ENCODE results near the gene REXO2.

DNA sequence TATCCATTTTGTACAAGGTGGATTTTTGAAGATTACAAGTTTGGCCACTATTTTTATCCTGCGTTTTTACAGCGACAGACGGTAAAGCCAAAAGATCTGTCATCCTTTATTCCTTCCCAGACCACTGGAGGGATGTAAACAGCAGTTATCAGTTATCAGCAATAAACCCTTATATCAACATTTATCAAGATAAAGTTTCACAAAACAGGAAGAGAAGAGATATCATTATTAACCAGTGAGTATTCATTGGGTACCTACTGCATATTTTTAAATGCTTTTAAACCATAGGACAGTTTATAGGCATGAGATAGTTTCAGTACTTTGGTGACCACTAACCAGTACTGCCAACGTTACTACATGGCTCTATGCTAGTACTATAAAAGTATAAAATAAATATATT is 5.9 kb upstream of the REXO2 start:
- TF ChIP-seq, protein P1, sequence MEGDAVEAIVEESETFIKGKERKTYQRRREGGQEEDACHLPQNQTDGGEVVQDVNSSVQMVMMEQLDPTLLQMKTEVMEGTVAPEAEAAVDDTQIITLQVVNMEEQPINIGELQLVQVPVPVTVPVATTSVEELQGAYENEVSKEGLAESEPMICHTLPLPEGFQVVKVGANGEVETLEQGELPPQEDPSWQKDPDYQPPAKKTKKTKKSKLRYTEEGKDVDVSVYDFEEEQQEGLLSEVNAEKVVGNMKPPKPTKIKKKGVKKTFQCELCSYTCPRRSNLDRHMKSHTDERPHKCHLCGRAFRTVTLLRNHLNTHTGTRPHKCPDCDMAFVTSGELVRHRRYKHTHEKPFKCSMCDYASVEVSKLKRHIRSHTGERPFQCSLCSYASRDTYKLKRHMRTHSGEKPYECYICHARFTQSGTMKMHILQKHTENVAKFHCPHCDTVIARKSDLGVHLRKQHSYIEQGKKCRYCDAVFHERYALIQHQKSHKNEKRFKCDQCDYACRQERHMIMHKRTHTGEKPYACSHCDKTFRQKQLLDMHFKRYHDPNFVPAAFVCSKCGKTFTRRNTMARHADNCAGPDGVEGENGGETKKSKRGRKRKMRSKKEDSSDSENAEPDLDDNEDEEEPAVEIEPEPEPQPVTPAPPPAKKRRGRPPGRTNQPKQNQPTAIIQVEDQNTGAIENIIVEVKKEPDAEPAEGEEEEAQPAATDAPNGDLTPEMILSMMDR (IDR thresholded peaks at IDR 0.05), result no peak
- TF ChIP-seq POLR2A (IDR thresholded peaks at IDR 0.05), result no peak

Data from uterus (tissue), 2 donors.